Progenitor cell of endocrine pancreas (in vitro differentiated cells): ENCODE results near the gene AUP1. TPM values are rescaled to one million over a fixed set of nuclear protein-coding genes. Genes with fewer than 3 reads are reported as not detected.

Source experiments
- DNase-seq: peaks from one replicate; pipeline ENCODE4 v3.0.0; 2021; ENCODE audit warnings: low spot score; ENCODE audit not compliant: unreplicated experiment
- H3K27ac Mint-ChIP-seq: 2 replicates; pipeline ENCODE4 v1.8.0; 2021; ENCODE audit warnings: mild to moderate bottlenecking, moderate library complexity, mixed read lengths
- H3K27me3 Mint-ChIP-seq: 2 replicates; pipeline ENCODE4 v1.8.0; 2021; ENCODE audit warnings: mixed read lengths
- H3K36me3 Mint-ChIP-seq: 2 replicates; pipeline ENCODE4 v1.8.0; 2022; ENCODE audit warnings: mixed read lengths; ENCODE audit not compliant: insufficient read depth
- H3K4me1 Mint-ChIP-seq: 2 replicates; pipeline ENCODE4 v1.8.0; 2021; ENCODE audit warnings: low read depth, mixed read lengths
- H3K4me3 Mint-ChIP-seq: 2 replicates; pipeline ENCODE4 v1.8.0; 2021; ENCODE audit warnings: low read depth, mild to moderate bottlenecking, moderate library complexity, mixed read lengths
- H3K9me3 Mint-ChIP-seq: 2 replicates; pipeline ENCODE4 v1.8.0; 2021; ENCODE audit warnings: low read depth, mixed read lengths
- total RNA-seq: library from RNA; stranded (reverse); gene quantifications from 2 replicates; pipeline ENCODE4 v1.2.1, GENCODE V29; 2021
- TF ChIP-seq, protein P1 (sequence below): fragments of 200-600 bp; sonication (generic); IDR thresholded peaks from one replicate; pipeline ENCODE4 v1.5.0; 2021; ENCODE audit warnings: antibody characterized with exemption, mild to moderate bottlenecking; ENCODE audit not compliant: unreplicated experiment

The AUP1 gene
- total RNA-seq, 1 donor from 2014 or later: 115 TPM

DNA sequence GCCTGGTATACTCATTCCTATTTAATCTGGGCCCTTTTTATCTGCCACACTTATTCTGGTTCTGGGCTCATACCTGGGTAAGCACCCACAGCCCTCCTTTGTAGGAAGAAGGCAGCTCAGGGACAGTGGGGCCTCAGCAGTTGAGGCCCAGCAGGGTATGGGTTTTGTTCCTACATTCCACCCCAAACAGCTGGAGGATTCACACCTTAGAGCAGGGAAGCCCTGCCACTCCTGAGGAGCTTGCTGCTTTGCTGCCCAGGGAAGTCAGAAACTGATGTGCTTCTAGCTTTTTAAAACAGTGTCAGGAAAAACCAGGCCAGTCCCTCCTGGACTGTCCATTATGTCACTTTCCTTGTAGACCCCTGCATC, 28.9 kb downstream of the AUP1 start:
- H3K9me3 Mint-ChIP-seq: no peaks in the 10 kb centered on the region
- H3K4me1 Mint-ChIP-seq: peaks cover 37% of the 10 kb centered on the region
- peak overlapping the region; percentile 89 for H3K4me3 Mint-ChIP-seq

DNA sequence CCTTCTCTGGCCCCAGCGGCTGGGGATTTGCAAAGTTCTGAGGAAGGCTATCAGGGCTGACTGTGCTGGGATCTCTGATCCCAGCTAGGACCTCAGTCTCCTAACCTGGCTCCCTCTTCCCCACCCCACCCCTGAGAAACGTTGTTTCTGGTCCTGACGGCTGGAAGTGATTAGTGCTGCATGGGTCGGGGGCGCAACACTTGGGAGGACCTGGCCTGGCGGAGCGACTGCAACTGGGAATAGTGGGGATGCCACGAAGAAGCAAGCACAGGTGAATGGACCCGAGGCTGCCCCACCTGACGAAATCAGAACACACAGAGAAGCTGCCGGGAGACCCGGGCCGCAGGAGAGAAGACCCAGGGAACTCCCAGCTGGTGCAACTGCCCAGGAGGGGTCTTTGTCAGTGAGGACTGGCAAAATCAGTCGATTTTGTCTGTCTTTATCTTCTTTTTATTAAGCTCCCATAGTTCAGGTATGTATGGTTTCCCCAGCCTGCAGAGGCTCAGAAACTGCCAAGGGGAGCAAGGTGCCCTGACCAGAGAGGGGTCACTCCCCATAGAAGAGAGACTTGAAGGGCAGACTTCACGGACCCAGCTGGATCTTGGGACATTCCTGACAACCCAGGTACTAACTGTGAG, 29.4 kb downstream of the AUP1 start:
- peak overlapping the region; percentile 89 for H3K4me3 Mint-ChIP-seq
- no peak for DNase-seq
- no peaks in the 10 kb centered on the region for H3K9me3 Mint-ChIP-seq
- H3K4me1 Mint-ChIP-seq: peaks cover 36% of the 10 kb centered on the region
- no peak overlapping the region for H3K27ac Mint-ChIP-seq
- H3K36me3 Mint-ChIP-seq: peaks cover 13% of the 10 kb centered on the region
- TF ChIP-seq, protein P1, sequence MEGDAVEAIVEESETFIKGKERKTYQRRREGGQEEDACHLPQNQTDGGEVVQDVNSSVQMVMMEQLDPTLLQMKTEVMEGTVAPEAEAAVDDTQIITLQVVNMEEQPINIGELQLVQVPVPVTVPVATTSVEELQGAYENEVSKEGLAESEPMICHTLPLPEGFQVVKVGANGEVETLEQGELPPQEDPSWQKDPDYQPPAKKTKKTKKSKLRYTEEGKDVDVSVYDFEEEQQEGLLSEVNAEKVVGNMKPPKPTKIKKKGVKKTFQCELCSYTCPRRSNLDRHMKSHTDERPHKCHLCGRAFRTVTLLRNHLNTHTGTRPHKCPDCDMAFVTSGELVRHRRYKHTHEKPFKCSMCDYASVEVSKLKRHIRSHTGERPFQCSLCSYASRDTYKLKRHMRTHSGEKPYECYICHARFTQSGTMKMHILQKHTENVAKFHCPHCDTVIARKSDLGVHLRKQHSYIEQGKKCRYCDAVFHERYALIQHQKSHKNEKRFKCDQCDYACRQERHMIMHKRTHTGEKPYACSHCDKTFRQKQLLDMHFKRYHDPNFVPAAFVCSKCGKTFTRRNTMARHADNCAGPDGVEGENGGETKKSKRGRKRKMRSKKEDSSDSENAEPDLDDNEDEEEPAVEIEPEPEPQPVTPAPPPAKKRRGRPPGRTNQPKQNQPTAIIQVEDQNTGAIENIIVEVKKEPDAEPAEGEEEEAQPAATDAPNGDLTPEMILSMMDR: no peak
- H3K27me3 Mint-ChIP-seq: peaks cover 29% of the 10 kb centered on the region

More for the DNA sequence above, 28.9 kb downstream of the AUP1 start:
- TF ChIP-seq, protein P1: no peak
- H3K27ac Mint-ChIP-seq: no peak overlapping the region
- H3K36me3 Mint-ChIP-seq: peaks cover 16% of the 10 kb centered on the region
- peaks cover 29% of the 10 kb centered on the region for H3K27me3 Mint-ChIP-seq
- no peak for DNase-seq

DNA sequence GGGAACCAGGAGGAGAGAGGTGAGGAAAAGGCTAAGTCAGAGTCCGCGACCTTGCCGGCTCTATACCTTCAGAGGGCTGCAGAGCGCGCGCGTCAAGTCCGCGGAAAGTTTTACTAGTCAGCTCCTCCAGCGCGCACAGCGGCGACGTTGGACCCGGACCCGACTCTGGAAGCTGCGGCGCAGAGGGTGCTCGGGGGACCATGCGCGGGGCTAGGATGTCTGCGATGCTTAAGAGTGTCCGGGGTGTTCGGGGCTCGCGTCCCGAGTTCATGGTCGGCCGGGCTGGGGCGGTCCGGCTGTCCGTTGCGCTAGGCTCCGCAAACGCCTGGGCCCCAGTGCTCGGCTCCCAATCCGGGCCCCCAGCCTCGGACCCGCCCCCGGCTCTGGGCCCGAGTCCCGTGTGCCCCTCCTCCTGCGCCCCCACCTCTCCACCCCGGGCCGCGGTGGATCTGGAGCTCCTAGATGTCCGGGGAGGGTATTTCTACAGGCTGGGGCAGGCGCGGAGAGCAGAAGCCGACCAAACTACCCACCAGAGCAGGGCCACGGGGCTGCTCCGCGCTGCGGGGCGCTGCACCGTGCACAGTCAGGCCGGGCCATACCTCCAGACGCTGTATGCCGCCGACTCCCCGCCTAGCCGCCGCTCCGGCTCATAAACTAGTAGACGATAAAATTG, 30.1 kb downstream of the AUP1 start, which contains the start of gene LBX2:
LBX2 (minus strand) TSS at position 337 of the 673 bp plus-strand sequence; CDS start at position 271, 66 bp downstream.
- DNase-seq: no peak
- H3K27me3 Mint-ChIP-seq: peaks cover 29% of the 10 kb centered on the region
- peaks cover 31% of the 10 kb centered on the region for H3K4me1 Mint-ChIP-seq
- no peaks in the 10 kb centered on the region for H3K9me3 Mint-ChIP-seq
- TF ChIP-seq, protein P1: no peak
- peaks cover 6% of the 10 kb centered on the region for H3K36me3 Mint-ChIP-seq
- H3K4me3 Mint-ChIP-seq: peak within 1 kb of the TSS; percentile 89
- H3K27ac Mint-ChIP-seq: peak within 1 kb of the TSS; percentile 93

DNA sequence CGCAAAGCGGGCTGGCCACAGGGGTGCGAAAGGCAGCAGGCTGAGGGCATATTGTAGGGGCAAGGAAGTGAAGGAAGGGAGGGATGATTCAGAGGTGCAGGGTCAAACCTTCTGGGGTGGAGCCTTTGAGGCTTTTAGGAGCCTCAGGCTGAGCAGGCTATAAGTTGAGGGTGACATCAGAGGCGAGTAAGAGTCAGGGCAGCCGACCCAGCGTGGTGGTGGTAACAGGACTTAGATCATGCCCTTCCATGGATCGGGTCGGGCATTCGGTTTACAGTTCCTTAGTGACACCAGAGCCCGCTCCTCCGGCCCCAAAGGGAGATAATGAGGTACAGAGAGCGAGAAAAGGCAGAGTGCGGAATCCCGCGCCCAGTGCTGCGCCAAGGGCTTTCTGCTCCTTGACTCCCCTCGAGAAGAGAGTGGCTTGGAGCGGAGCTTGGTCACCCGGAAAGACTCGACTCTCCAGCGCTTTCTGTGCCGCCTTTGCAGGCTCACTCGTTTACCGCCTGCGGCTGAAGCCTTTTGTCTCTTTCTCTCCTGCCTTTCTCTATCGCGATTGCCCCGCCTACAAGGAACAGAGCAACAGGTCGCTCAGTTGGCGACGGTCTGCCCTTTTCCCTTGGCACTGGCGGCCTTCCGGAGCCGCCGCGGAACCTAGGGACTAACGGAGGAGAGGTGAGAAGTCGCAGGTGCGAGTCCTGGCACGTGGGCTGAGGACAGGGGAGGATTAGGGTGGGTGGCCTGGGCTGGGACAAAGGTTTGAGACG, 30.8 kb downstream of the AUP1 start:
- DNase-seq: no peak
- Mint-ChIP-seq H3K36me3 (peaks cover 9% of the 10 kb centered on the region), H3K27me3 (peaks cover 29% of the 10 kb centered on the region), H3K27ac (peak overlapping the region; percentile 93), H3K9me3 (no peaks in the 10 kb centered on the region), H3K4me3 (peak overlapping the region; percentile 89), H3K4me1 (peaks cover 29% of the 10 kb centered on the region)
- TF ChIP-seq, protein P1: no peak
